EL (cell line): ENCODE measurements around the gene CIB4.

ENCODE experiments used
- DNase-seq: peaks from one replicate; pipeline ENCODE4 v3.0.0-alpha.2; 2016

Gene CIB4

DNA sequence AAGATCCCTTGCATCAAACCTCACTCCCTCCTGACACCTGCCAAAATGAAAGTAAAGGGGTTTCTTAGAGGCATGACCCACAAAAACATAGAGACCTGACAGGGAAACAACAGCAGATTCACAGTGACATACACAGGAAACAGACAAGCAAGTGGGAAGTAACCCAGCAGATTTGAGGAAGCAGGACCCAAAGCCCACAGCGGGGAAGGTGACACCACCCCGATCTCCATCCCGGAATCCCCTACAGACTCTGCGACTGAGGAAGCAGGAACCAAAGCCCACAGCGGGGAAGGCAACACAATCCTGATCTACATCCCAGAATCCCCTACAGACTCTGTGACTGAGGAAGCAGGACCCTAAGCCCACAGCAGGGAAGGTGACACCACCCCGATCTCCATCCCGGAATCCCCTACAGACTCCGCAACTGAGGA lies 21.6 kb downstream of the CIB4 start:
- DNase-seq: no peak

- DNase-seq: no peak
Measured at GRCh38 chr2:26619096-26619495, 22.1 kb downstream of the CIB4 start.

- DNase-seq: no peak
Measured at GRCh38 chr2:26618611-26619010, 22.6 kb downstream of the CIB4 start.

- no peak for DNase-seq
Measured at GRCh38 chr2:26617588-26618083, 23.5 kb downstream of the CIB4 start.

DNA sequence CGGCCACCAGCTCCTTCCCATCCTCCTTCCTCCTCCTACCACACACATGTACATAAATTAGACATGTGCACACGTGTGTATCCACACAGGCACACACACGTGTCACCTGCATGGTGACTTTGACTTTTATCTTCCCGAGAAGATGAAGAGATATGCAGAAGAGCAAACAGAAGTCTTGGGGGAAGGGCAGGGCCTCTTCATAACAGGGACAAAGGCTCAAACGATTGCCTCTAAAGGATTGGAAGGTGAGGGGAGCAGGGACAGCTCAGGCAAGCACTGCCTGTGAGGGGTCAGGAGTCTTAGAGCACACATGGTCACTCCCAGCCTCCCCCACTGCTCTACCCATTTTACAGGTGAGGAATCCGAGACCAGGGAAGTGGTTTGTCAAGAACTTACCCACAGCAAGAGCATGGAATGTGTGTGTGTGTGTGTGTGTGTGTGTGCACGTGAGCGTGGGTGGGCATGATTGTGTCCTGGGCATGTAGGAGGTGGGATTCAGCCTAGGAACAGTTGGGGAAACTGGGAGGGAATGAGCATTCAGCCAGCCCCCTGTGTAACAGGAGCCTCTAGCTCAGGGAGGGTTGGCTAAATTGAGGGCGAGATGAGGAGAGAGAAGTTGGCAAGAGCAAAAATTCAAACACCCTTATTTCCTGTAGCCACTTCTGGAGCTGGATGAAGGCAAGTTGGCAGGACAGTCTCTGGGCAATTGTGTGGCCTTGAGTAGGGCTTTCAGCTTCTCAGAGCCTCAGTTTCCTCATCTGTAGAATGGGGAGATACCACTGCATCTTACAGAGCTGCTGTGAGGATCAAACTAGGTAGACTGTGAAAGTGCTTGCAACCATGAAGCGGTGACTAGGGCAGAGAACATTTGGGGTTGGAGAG lies 24.2 kb downstream of the CIB4 start:
- DNase-seq: no peak

GRCh38 chr2:26615860-26616705 lies 25.1 kb downstream of the CIB4 start:
- DNase-seq: no peak

DNA sequence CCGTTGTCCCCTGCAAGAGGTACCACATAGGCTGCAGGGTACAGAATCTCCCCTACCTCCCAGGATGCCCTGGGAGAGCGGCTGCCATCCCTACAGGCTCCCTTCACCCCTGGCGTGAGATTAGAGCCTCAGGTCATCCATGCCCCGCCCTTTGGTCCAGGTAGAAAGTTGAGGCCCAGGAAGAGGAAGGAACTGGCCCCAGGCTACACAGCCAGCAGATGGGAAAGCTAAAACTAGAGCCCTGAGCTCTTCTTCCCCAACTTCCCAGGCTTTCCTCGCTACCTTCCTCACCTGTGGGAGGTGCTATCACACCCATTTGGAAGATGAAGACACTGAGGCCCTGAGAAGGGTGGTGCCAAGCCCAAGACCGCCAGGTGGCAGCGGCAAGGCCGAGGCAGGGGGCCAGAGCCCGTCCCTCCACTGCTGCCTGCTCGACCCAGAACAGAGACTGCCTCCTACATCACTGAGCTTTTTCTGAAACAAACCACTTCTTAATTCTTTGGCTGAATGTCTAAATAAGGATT lies 25.8 kb downstream of the CIB4 start:
- DNase-seq: peak; percentile 12

DNA sequence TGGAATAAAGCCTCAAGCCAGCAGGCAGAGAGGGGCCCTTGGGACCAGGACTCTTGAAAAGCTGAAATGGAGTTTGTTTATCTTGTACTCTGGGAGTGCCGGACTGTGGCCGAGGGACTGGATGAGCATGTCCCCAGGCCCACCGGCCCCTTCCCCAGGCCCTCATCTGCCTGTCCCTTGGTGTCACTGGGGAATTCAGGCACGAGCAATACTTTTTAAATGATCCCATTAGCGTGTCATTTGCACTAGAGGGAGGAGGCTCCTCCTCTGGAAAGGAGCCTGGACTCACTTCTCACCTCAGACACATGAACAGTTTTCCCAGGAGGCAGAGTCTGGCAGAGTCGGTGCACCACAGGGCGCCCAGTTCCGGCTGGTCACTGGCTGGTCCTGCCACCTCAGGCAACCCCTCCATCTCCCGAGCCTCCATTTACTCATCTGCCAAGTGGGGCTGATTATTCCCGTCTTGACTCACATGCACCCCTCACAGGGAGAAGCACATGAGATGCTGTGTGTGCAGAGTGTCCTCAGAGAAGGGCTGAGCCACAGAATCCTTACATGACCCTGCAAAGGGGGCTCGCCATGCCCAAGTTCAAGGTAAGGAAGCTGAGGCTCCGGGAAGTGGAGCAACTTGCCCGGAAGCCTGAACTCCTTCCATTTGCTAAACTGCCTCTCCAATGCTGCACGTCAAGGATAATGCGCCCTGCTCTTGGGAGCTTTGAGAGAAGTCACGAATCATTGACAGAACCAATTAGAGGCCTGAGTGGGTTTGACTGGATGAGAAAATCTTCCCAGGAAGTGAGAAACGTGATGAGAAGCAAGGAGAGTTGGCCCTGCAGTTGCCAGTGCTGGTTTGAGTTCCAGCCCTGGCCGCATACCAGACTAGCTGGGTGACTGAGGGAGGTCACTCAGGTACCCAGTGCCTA lies 26.7 kb downstream of the CIB4 start:
- no peak for DNase-seq

- no peak for DNase-seq
Measured at GRCh38 chr2:26613241-26614215, 27.6 kb downstream of the CIB4 start.

GRCh38 chr2:26612522-26613240 lies 28.5 kb downstream of the CIB4 start:
- DNase-seq: no peak

- no peak for DNase-seq
Measured at GRCh38 chr2:26612034-26612433, 29.1 kb downstream of the CIB4 start.

GRCh38 chr2:26610504-26611335 lies 30.4 kb downstream of the CIB4 start:
- no peak for DNase-seq

- DNase-seq: no peak
Measured at GRCh38 chr2:26609839-26610277, 31.3 kb downstream of the CIB4 start.

- no peak for DNase-seq
Measured at GRCh38 chr2:26609205-26609631, 31.9 kb downstream of the CIB4 start.

DNA sequence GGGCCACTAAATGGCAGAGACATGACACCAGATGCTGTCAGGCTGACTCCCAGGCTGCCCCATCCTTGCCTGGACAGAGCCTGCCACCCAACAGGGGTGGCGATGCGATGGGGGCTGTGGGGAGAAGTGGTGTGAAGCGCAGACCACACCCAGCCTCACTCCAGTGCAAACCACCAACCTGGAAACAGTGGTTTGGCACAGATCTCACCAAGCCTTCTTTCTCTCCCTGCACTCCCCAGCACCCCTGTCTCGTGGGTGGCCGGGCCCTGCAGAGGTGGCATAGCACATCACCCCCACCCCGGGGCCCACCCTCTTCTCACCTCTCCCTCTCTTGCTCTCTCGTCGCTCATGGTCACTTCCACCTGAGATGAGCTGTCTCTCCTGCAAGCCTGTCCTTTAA lies 32.6 kb downstream of the CIB4 start:
- DNase-seq: no peak

- no peak for DNase-seq
Measured at GRCh38 chr2:26607698-26608097, 33.5 kb downstream of the CIB4 start.

- DNase-seq: no peak
Measured at GRCh38 chr2:26606847-26607190, 34.3 kb downstream of the CIB4 start.

DNA sequence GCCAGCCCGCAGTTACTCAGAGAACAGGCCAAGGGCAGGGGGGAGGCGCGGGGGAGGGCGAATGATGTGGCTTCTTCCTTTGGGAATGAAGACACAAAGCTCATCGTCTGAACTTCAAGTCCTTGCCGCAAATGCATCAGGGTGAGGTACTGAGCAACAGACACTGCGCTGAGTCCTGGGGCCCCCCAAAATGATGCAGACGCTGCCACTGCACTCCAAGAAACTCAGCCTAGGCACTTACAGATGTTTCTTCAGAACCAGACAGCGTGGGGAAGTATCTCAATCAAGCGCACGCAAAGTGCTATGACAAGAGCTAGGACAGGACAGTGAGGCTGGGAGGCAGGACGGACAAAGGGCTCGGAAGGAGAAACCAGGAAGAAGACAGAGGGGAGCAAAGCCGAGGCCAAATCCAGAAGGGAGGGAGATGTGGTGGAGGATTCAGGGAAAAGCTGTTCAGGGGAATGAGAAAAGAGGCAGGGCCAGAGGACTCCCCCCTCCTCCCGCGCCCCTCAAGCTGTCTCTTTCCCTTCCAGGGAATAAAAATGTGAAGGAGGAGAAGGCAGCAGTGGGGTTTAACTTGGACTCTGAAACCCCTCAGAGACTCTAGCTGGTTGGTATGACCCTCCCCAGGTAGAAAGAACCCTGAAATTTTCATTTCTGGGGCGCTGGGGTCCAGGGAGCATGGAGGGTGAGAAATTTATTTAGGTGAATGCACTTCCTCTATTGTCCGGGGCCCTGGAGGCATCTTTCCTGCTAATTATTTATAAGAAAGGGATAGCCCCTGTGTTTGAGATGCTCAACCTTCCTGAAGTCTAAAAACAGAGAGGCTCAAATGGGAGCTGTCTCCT lies 34.9 kb downstream of the CIB4 start:
- DNase-seq: no peak
